Germinal center (tissue), 1 donor: ENCODE results near the gene ARHGEF19.
"Not testable (repeated sequence)": the region's sequence is repeated elsewhere in the genome, so short reads cannot be mapped to it uniquely, and the experiment has no call there.

Source experiments
- DNase-seq: peaks from one replicate; pipeline ENCODE4 v3.0.0; 2012; ENCODE audit warnings: mixed read lengths, low spot score

The ARHGEF19 gene

GRCh38 chr1:16204634-16205333 lies 7.7 kb downstream of the ARHGEF19 start:
- DNase-seq = no peak

DNA sequence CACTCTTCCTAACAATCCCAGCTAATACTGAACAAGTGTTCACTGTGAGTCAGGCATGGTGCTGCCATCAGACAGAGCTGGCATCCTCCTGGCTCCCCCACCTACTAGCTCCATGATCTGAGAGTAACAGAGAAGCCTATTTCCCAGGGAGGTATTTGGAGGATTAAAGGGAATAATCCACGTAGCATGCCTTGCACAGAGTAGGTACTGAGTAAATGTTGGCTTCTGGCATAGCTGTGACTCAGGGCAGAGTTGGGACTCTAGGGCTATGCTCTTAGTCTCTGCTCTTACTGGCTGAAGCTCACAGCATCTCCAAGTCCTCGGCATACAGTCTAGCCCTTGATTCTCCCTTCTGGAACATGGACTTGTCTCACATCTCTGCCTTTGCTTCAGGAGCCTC lies 8.2 kb downstream of the ARHGEF19 start:
- DNase-seq = no peak

- DNase-seq = no peak
Observed at GRCh38 chr1:16203550-16203949, 8.9 kb downstream of the ARHGEF19 start.

GRCh38 chr1:16202281-16203210 lies 9.9 kb downstream of the ARHGEF19 start:
- DNase-seq = no peak

DNA sequence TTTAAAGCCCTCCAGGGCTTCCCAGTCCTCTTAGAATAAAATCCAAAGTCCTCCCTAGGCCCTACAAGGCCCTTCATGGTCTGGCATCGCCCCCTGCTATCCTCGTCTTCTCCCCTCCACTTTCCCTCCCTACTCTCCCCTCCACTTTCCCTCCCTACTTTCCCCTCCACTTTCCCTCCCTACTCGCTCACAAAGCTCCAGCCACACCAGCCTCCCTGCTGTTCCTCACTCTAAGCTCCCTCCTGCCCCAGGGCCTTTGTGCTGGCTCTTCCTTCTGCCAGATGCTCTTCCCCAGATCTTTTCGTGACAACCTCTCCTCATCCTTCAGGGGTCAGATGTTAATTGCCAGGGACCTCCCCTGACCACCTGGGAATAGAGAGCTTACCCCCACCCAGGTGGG lies 12.8 kb downstream of the ARHGEF19 start:
- DNase-seq = no peak

GRCh38 chr1:16199157-16199501 lies 13.3 kb downstream of the ARHGEF19 start:
- no peak for DNase-seq

- DNase-seq = no peak
Observed at GRCh38 chr1:16198444-16199156, 13.9 kb downstream of the ARHGEF19 start.

GRCh38 chr1:16196874-16197273 lies 15.6 kb downstream of the ARHGEF19 start:
- no peak for DNase-seq

DNA sequence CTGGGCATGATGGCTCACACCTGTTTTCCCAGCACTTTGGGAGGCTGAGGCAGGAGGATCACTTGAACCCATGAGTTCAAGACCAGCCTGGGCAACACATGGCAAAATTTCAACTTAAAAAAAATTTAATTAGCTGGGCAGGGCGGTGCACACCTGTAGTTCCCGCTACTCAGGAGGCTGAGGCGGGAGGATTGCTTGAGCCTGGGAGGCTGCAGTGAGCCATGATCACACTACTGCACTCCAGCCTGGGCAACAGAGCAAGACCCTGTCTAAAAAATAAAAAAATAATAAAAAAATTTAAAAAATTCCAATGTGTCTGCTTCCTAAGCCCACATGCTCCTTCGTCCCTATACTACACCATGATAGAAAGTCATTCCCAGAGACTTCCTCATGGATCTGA lies 16.3 kb downstream of the ARHGEF19 start:
- DNase-seq = not testable (repeated sequence)

- DNase-seq = no peak
Observed at GRCh38 chr1:16195518-16195905, 16.9 kb downstream of the ARHGEF19 start.

GRCh38 chr1:16191916-16192546 lies 20.4 kb downstream of the ARHGEF19 start:
- DNase-seq = no peak

GRCh38 chr1:16191309-16191708 lies 21.1 kb downstream of the ARHGEF19 start:
- no peak for DNase-seq

DNA sequence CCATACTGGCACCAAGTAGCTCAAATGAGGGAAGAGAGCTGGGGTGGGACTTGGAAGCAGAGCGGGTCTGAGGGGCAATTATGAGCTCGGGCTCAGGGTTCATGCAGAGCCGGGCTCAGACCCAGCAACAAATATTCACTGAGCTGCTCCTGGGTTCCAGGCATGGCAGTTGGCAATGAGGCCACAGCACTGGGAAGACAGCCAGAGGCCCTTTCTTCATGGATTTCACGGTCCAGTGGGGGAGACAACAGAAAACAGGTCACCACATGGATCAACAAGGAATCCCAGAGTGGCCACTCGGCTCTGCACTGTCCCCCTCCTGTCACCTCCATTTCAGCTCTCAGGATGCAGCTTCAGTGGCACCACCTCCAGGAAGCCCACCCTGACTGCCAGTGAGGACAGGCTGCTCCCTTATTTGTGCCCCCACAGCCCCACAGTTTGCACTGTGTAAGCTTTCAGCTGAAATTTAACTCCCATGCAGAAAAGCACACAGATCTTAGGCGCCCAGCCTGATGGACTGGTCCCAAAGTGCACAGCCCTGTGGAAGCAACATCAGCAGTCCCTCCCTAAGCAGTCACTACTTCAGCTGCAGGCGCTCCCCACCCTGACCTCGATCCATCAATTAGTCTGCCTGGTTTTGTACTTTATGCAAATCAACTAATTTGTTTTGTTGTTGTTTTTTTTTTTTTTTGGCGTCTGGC lies 22.4 kb downstream of the ARHGEF19 start:
- no peak for DNase-seq

DNA sequence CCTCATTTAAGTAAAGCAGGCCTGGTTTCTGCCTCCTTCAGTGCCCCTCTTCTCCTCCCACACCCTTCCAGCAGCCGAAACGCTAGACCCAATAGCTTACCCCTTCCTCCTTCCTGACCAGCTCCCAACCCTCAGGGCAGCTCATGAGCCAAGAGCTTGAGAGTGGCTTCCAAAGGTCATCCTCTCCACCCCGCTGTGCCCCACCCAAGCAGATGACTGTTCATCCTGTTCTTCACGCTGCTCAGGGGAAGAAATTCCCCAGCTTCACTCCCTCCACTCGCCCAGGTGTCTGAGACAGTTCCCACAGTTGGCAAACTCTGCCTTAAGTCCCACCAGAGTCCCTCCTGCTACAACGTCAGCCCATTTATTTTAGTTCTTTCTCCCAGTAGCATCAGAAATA lies 23.4 kb downstream of the ARHGEF19 start:
- DNase-seq = no peak

DNA sequence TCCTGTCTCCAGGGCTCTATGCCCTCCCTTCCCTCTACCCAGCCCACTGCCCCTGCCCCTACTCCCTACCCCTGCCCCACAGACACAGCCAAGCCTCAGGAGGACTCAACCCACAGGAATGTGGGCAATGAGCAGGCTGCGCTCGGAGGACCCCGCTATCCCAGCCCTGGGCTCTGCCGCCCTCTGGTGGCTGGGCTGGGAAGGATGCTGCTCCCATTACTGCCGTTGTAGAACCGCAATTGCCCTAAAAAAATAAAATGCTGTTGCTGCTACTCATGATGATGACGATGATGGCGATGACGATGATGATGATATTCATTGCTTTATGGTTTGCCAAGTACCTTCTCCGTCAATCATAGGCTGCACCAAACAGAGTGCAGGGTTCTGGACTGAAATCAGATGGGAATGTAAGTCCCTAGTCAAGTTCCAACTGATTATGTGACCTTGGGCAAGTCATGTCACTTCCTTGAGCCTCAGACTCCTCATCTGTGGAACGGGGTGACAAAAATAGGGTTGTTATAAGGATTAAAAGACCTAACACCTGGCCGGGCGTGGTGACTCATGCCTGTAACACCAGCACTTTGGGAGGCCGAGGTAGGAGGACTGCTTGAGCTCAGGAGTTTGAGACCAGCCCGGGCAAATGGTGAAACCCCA lies 24.6 kb downstream of the ARHGEF19 start:
- DNase-seq = peak; percentile 81

- DNase-seq = no peak
Observed at GRCh38 chr1:16186655-16187235, 25.7 kb downstream of the ARHGEF19 start.

GRCh38 chr1:16184557-16185303 lies 27.7 kb downstream of the ARHGEF19 start:
- no peak for DNase-seq

- no peak for DNase-seq
Observed at GRCh38 chr1:16183765-16184556, 28.5 kb downstream of the ARHGEF19 start.

DNA sequence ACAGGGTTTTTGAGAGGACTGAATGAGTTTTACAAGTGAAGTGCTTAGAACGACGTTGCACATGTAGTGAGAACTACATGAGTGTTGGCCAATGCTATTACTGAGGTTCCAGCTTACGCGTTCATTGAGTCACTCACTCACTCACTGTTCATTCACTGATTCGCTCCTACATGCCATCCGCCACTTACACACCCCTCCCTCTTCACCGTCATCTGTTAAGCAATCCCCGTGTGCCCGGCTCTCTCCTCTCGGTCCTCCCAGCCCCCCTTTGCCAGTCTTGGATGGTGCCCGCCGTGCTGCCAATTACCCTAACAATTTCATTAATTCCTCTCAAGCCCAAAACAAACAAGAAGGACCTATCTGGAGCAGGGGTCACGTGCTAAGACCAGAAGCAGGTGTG lies 29.3 kb downstream of the ARHGEF19 start:
- DNase-seq = no peak
